ENCODE results near the gene TTLL10. TPM values are rescaled to one million over a fixed set of nuclear protein-coding genes. Genes with fewer than 3 reads are reported as not detected.

TTLL10 gene
- total RNA-seq, 1 donor from 2014 or later, result not detected

- Histone ChIP-seq H2AFZ (ENCODE audit: low read depth, low read length) (no peak overlapping the region), H3K27me3 (ENCODE audit: insufficient read depth, low read length) (peaks cover 3% of the 10 kb centered on the region), H4K20me1 (ENCODE audit: insufficient read depth, low read length) (no peaks in the 10 kb centered on the region), H3K4me3 (ENCODE audit: insufficient read depth, low read depth, low read length) (no peak overlapping the region), H3K4me2 (ENCODE audit: low read length) (no peak overlapping the region), H3K36me3 (ENCODE audit: insufficient read depth, low read length) (no peaks in the 10 kb centered on the region), H3K4me1 (ENCODE audit: insufficient read depth, low read length) (peaks cover 14% of the 10 kb centered on the region), H3K79me2 (ENCODE audit: insufficient read depth, low read length) (no peaks in the 10 kb centered on the region), H3K9ac (ENCODE audit: low read length) (no peak overlapping the region), H3K9me3 (ENCODE audit: insufficient read depth, low read depth, low read length) (no peaks in the 10 kb centered on the region), H3K27ac (ENCODE audit: low read depth, low read length) (no peak overlapping the region)
- Mint-ChIP-seq H3K4me3 (ENCODE audit: unreplicated experiment) (no peak overlapping the region), H3K27ac (ENCODE audit: unreplicated experiment) (no peak overlapping the region), H3K9me3 (ENCODE audit: unreplicated experiment) (no peaks in the 10 kb centered on the region), H3K4me1 (ENCODE audit: low read depth, unreplicated experiment) (no peaks in the 10 kb centered on the region), H3K27me3 (ENCODE audit: low read depth, unreplicated experiment) (peaks cover 6% of the 10 kb centered on the region), H3K36me3 (ENCODE audit: low read depth, unreplicated experiment) (no peaks in the 10 kb centered on the region)
- TF ChIP-seq CTCF (IDR thresholded peaks at IDR 0.05; ENCODE audit: insufficient read depth, low read depth, low read length) (no peak), EZH2 (IDR thresholded peaks at IDR 0.05; ENCODE audit: insufficient read depth, low read length) (no peak)
- DNase-seq (ENCODE audit: low read depth) (no peak), FAIRE-seq (no peak)
Measured at GRCh38 chr1:1202831-1203560, 29.3 kb downstream of the TTLL10 start.

GRCh38 chr1:1203561-1204424 lies 30.1 kb downstream of the TTLL10 start:
- H3K36me3 Mint-ChIP-seq (ENCODE audit: low read depth, unreplicated experiment), result no peaks in the 10 kb centered on the region
- H3K27ac Mint-ChIP-seq (ENCODE audit: unreplicated experiment), result no peak overlapping the region
- no peak for DNase-seq (ENCODE audit: low read depth)
- peaks cover 6% of the 10 kb centered on the region for H3K27me3 Mint-ChIP-seq (ENCODE audit: low read depth, unreplicated experiment)
- peaks cover 3% of the 10 kb centered on the region for H3K27me3 ChIP-seq (ENCODE audit: insufficient read depth, low read length)
- no peak overlapping the region for H3K4me3 Mint-ChIP-seq (ENCODE audit: unreplicated experiment)
- H3K4me1 ChIP-seq (ENCODE audit: insufficient read depth, low read length), result peaks cover 22% of the 10 kb centered on the region
- no peaks in the 10 kb centered on the region for H3K36me3 ChIP-seq (ENCODE audit: insufficient read depth, low read length)
- no peak overlapping the region for H3K4me2 ChIP-seq (ENCODE audit: low read length)
- no peak overlapping the region for H3K4me3 ChIP-seq (ENCODE audit: insufficient read depth, low read depth, low read length)
- no peak overlapping the region for H2AFZ ChIP-seq (ENCODE audit: low read depth, low read length)
- peaks cover 3% of the 10 kb centered on the region for H3K4me1 Mint-ChIP-seq (ENCODE audit: low read depth, unreplicated experiment)
- no peaks in the 10 kb centered on the region for H3K9me3 Mint-ChIP-seq (ENCODE audit: unreplicated experiment)
- H3K9me3 ChIP-seq (ENCODE audit: insufficient read depth, low read depth, low read length), result no peaks in the 10 kb centered on the region
- H3K27ac ChIP-seq (ENCODE audit: low read depth, low read length), result no peak overlapping the region
- no peaks in the 10 kb centered on the region for H3K79me2 ChIP-seq (ENCODE audit: insufficient read depth, low read length)
- FAIRE-seq, result no peak
- H4K20me1 ChIP-seq (ENCODE audit: insufficient read depth, low read length), result no peaks in the 10 kb centered on the region
- TF ChIP-seq EZH2 (IDR thresholded peaks at IDR 0.05; ENCODE audit: insufficient read depth, low read length) (no peak), CTCF (IDR thresholded peaks at IDR 0.05; ENCODE audit: insufficient read depth, low read depth, low read length) (no peak)
- H3K9ac ChIP-seq (ENCODE audit: low read length), result no peak overlapping the region

Data from astrocyte (in vitro differentiated cells and primary cell).